HG03108 (cell line): ENCODE data around the gene PSMB7.

Source experiments
- ATAC-seq: cut with Tn5 transposase; IDR thresholded peaks from one replicate; pipeline ENCODE4 v1.9.1; 2021; ENCODE audit warnings: moderate library complexity; ENCODE audit not compliant: unreplicated experiment

Gene PSMB7

DNA sequence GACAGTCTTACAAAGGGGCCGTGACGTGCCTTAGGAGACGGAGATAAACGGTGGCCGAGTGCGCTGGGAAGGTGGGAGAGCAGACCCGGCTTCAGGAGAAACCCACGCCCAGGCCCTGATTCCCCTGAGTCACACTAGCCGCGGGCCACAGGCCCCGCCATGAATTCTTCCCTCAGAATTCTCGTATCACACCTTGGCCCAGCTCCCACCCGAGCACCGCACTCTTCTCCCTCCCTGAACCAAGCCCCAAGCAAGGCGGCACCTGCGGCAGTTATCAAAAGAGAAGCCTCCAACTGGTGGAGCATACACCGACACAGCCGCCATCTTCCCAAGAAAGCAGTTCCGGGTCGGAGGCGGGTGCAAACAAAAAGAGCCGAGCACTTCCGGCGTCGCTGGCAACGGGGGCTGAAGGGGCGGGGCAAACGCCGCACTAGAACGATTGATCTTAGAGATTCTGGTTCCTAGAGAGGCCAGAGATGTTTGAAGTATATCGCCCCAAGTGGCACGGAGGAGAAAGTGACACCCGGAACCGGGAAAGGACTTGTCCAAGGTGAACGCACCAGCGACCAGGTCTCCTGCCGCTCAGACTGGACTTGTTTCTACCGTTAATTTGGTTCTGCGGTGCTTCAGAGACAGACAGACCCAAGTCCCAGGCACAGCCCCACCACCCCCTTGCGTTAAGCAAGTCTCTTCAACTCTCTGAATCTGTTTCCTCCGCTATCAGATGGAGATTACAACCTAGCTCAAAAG, at the start of gene PSMB7:
Gene PSMB7 (minus strand): TSS at position 341 of the 750 bp plus-strand sequence. CDS start 17 bp downstream, at position 324.
- peak; percentile 85 for ATAC-seq

DNA sequence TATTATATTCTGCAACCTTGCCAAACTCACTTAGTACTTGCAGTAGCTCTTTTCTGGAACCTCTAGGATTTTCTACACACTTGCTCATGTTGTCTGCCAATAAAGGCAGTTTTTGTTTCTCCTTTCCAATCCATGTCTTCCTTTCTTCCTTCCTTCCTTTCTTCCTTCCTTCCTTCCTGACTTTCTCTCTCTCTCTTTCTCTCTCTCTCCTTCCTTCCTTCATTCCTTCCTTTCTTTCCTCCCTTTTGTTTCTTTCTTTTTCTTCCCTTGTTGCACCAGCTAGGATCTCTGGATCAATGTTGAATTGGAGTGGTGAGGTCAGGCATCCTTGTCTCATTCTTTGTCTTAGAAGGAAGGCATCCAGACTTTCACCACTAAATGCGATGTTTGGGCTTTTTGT, 47.5 kb upstream of the PSMB7 start:
- no peak for ATAC-seq

DNA sequence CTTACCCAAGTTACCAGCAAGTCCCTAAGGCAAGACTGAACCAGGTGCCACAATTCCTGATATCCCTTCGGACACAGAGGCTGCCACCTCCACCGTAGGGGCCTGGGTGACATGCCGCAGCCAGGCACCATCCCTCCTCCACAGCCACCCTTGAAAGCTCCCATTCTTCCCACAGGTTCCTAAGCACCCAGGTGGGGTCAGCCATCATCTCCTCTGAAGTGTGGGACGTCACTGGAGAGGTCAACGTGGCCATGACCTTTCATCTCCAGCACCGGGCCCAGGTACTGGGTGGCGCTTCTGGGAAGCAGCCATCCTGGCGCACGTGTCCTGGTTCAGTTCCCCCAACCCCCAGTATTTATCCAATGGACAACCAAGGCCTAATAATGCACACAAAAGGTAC, 43.2 kb upstream of the PSMB7 start:
- no peak for ATAC-seq

DNA sequence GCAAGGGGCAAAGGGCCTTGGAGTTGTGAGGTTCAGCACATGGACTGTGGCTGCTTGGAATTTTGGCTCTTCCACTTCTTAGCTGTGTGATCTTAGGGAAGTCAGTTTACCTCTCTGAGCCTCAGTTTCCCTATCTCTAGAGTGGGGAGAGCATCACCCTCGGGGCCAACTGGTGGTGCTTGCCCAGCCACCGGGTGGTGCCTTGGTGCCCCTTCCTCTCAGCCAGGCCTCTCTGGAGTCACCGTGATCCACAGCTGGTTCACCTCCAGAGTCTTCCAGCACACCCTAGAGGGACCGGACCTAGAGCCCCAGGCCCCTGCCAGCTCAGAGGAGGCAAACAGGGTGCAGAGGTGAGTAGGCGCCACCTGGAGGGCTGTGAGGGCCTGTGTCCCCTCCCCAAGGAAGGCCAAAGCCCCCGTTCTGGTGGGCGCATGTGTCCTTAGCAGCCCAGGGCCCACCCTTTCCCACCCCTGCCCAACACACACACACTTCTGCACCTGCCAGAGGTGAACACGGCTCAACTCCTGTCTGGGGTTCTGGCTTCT, 42.7 kb upstream of the PSMB7 start:
- no peak for ATAC-seq

DNA sequence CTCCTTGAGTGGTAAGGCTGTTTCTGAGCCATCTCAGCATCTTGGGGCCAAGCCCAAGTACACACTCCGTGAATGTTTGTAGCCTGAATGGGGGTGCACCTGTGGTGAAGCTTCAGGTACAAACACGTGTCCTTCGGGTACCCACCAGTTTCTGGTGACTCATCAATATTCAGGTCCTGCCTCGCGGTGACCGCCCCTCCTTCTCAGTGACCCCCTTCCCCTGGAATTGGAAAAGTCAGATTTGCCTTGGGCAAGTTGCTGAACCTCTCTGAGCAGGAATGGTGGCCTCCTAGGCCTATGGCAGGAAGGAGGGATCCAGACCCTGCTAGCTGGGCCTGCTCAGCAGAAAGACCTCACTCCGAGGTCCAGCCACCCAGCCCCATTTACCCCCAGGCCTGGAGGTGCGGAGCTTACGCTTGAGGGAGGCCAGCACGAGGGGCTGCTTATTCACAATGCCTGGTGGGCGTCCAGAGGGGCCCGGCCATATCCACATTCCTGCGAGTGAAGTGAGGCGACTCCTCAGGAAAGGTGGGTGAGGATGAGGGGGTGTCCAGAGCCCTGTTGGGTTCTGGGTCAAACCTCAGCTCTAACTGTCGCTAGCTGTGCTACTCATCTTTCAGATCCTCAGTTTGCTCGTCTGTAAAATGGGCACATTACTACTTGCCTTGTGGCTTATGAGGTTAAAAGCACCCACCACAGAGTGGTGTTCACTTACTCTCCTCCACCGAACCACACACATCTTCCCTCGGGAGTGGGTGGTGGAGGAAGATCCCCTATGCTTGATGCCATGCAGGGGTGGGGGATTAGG, 42.0 kb upstream of the PSMB7 start:
- no peak for ATAC-seq

DNA sequence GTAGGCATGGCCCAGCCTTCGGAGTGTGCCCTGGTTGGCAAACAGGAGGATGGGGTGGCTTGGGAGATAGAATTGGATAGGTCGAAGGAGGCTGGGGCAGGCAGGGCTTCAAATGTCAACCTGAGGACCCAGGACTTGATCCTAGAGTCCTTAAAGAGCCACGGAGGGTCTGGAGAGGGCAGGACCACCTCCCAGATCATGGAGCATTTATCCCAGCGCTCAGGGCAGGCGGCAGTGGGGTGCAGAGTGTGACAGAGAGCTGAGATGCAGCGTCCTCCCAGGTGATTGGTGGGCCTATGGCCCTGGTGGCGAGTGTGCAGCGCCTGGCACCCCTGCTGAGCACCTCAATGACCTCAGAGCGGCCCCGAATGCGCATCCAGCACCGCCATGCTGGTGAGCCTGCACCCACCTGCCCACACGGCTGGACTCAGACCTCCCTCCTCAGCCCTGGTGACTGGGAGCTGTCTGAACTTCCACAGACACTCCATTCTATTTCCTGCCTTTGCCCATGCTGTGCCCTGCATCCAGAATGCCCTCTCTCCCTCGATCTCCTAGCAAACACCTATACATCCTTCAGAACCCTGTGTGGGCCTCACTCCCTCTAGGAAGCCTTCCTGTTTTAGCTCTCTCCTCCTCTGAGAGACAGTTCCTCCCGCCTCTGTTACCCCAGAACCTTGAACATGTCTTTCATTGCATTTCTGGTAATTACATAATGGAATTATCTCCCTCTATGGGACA, 41.3 kb upstream of the PSMB7 start:
- ATAC-seq: no peak

DNA sequence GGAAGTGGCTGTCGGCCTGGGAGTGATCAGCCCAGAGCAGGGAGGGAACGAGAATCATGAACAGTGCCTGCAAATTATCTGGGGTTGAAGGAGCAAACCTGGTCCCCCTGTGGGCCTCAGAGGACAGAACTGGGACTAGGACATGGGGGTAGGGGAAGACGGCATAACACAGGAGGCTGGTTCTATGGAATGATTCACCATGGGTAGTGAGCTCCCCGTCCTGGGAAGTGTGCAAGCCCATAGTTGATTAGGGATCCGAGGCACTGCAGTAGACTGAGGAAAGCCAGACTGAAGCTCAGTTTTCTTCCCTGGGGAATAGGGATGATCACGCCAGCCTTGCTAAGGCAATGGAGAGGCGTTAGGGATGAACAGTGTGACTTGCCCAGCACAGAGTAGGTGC, 40.6 kb upstream of the PSMB7 start:
- ATAC-seq: no peak

DNA sequence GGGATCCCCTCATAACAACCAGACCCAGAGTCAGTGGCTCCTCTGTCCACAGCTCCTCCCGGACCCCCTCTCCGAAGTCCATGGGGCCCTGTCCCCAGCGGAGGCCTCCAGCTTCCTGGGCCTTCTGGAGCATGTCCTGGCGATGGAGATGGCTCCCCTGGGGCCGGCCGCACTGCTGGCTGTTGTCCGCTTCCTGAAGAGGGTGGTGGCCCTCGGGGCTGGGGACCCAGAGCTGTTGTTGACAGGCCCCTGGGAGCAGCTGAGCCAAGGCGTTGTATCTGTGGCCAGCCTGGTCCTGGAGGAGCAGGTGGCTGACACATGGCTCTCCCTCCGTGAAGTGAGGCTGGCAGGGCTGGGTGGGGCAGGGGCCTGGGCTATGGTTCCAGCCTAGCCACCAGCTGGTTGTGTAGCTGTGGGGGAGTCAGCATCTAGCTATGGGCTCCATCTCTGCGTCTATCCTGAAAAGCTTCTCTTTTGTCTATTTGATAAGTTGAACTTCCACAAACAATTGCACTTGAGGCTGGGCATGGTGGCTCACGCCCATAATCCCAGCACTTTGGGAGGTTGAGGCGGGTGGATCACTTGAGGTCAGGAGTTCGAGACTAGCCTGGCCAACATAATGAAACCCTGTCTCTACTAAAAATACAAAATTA, 39.7 kb upstream of the PSMB7 start:
- ATAC-seq: no peak

DNA sequence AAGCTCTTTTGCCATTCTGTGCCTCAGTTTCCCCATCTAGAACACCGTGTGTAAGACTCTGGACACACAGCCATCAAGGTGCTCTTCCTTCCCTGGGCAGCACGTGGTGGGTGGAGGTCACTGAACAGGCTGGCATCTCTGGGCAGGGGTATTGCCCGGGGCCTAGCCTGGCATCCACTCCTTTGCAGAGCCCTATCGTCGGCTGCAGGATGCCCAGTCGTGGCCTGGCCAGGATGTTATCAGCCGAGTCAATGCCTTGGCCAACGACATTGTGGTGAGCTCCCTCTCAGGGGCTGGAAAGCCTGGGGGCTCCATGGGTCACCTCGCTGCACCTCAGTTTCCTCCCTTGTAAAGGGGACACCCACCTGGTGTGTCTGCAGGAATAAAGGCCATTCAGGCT, 39.1 kb upstream of the PSMB7 start:
- ATAC-seq: no peak

DNA sequence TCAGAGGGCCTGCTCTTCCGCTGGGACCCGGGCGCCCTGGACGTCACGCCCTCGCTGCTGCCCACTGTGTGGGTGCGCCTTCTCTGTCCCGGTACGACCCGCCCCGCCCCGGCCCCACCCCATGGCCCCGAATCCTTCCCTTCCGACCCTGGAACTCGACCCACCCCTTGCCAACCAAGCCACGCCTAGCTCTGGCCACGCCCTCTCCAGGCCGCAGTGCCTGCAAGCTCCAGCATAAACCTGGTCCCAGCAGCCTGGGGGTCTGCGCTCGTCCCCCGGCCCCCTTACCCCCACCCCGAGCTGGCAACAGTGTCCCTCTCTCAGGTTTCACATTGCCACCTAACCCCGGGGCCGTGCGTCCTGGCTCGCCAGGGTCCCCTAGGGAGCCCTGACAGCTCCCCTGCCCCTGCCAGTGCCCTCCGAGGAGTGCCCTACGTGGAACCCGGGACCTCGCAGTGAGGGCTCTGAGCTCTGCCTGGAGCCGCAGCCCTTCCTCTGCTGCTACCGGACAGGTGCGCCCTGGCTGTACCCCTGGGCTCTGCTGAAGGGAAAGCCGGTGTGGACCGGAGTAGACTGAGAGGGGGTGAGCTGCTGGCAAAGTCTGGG, 38.4 kb upstream of the PSMB7 start:
- no peak for ATAC-seq

DNA sequence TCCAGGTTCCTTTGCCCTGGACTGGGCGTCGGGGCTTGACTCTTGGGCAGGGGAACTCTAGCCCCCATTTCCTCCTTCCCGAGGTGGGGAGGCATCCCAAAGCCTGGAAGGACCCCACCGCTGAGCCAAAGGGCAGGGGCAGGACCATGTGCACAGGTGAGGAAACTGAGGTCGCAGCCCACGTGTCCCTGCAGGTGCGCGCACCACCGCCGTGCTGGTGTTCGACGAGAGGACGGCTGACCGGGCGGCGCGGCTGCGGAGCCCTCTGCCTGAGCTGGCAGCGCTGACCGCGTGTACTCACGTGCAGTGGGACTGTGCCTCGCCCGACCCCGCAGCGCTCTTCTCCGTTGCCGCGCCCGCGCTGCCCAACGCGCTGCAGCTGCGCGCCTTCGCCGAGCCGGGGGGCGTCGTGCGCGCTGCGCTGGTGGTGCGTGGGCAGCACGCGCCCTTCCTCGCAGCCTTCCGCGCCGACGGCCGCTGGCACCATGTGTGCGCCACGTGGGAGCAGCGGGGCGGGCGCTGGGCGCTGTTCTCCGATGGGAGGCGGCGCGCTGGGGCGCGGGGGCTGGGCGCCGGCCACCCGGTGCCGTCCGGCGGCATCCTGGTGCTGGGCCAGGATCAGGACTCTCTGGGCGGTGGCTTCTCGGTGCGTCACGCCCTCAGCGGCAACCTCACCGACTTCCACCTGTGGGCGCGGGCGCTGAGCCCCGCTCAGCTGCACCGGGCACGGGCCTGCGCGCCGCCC, 37.8 kb upstream of the PSMB7 start:
- no peak for ATAC-seq

DNA sequence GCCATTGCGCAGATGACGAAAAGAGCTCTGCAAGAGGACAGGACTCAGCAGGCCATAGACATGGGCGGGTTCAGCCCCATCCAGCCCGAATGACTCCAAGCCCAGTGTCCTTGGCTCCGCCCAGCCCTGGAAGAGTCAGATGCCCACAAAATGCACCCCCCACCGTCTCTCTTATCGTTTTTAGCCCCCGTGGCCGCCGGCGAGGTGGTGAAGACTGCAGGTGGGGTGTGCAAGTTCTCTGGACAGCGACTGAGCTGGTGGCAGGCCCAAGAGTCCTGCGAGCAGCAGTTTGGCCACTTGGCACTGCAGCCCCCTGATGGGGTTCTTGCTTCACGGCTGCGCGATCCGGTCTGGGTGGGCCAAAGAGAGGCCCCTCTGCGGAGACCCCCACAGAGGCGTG, 37.1 kb upstream of the PSMB7 start:
- ATAC-seq: no peak

DNA sequence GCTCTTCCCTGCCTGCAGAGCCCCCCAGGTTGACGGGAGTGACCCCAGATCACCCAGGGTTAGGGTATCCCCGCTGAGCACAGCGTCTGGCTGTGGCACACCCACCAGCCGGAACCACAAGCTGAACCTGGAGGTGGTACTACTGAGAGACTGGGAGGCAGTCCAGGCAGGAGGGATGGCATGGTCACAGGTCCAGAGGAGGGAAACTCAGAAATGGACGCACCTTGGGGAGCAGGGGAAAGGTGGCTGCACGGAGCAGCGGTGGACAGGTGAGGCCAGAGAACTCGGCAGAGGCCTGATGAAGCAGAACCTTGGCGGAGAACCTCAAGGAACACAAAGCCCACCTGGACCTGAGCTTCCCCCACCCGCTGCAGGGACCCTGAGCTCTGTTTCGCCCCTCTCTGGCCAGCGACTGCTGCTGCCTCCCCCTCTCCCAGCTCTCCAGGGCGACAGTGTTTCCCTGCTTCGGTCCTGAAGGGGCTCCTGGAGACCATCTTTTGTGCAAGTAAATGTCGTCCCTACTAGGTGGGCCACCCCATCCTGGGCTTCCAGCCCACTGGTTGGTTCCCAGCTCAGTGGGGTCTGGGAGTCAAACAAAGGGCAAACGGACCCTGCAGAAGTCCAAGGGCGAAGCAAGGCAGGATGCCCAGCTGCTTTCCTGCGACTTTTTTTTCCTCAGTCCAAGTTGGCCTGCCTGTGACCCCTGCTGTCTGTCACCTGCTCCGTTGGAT, 35.9 kb upstream of the PSMB7 start:
- ATAC-seq: no peak

DNA sequence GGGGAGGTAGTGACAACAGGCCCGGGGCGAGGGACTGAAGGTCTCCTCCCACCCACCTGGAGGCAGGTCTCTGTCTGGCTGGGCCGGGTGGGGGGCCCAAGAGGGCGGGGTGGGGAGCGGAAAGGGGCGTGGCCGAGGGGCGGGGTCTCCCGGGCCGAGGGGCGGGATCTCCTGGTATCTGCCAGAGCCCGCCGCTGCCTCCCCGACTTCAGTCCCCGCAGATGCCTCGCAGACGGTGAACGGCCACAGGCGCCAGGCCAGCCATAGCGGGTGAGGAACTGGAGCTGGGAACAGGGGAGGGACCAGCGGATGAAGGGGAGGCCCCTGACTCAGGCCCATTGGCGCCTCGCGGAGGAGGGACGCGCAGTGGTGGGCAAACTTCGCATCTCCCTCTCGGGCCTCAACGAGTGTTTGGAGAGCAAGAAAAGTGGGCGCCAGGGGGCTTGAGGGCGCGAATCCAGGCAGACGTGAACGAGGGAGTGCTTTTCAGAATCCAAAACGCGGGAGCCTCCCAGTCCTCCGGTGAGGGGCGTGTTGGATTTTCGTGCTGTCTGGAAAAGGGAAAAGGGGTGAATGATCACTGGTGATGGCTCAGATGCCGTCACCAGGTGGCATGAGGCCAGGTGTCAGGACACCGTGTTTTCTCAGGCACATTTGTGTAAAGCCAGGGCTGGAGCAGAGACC, 35.1 kb upstream of the PSMB7 start, which contains the start of gene ADGRD2:
Gene ADGRD2 (plus strand): TSS at position 211 of the 684 bp plus-strand sequence. CDS start 1,216 bp downstream, outside the sequence.
- no peak for ATAC-seq

DNA sequence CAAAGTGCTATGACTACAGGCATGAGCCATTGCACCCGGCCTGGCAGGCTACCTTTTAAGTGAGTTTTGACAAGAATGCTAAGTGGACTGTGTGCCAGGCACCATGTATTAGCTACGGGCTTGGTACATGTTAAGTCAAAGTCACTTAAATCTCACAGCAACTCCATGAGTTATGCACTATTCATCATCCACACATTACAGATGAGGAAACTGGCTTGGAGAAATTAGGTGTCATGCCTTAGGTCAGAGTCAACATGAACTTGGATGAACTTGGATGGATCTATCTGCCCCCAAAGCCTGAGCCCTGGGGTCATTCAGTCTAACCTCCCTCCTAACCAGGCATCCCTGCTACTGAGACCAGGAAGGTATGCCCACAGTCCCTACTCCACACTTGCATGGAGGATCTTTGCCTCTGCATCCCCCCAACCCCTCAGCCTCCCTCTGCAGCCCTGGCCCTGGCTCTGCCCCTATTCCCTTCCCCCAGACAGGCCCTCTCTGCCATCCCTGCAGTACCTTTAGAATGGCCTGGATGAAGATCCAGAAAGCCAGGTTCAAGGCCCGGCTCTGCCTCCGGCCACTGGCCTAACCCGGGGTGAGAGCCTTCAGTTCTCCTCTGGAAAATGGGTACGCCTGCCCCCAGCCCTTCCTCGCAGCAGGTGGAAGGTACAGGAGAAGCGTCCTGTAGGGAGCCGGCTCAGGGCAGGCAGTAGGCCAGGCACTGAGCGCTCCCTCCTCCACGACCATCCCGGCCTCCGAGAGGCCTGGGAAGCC, 34.3 kb upstream of the PSMB7 start:
- no peak for ATAC-seq

DNA sequence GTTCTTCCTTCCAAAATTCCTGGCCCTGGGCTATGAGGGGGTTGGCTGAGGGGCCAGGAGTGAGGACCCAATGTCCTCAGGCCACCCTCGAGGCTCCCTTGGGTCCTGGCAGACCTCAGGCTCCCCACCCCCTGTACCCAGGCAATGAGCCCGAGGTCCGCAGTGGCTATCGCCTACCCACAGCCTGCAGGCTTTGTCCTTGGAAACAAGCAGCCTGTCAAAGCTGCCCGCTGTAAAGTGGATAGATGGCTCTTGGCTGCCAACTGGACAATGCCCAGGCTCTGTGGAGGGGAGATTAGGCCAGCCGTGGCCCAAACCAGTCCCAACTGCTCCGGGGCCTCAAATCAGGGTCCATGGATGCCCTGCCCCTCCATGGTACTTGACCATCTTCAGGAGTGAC, 32.8 kb upstream of the PSMB7 start:
- no peak for ATAC-seq

DNA sequence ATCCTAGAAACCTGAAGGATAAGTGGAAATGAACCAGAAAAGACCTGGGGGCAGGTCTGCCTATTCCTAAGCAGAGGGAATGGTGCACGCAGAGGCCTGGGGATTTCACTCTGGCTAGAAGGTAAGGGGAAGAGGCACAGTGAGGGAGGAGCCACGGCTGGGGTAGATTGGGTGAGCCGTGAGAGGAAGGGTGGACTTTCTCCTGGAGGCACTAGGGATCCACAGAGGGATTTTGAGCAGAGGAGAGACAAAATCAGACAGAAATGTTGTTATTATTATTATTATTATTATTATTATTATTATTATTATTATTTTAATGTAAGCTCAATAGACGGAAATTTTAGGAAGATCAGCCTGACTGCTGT, 32.0 kb upstream of the PSMB7 start:
- no peak for ATAC-seq

DNA sequence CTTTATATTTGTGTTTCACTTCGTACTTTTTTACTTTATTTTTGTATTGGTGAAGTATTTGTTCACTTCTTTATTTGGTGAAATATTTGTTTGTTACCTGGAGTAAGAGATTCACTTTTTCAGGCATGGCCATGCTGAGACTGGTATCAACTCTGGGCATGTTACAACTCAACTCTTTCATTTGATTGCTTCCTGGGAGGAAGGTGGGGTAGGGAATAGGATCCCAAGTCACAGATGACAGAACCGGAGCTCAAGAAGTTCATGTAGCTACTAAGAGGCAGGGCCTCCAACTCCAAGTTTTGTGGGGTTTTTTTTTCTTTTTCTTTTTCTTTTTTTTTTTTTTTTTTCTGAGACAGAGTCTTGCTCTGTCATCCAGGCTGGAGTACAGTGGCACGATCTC, 28.9 kb upstream of the PSMB7 start:
- ATAC-seq: no peak
